G401.6 (cell line): ENCODE results near the gene CHRNA9.
A peak's percentile ranks its signal among the peaks of the same experiment; 100 is the strongest.

Source experiments
- FAIRE-seq: peaks from 2 replicates; lab custom pipeline; 2012; peaks lifted over from hg19 to GRCh38; lab: Jason Lieb, UNC

Gene CHRNA9

GRCh38 chr4:40309250-40309774 lies 25.8 kb upstream of the CHRNA9 start:
- FAIRE-seq: peak; percentile 90

- no peak for FAIRE-seq
Observed at GRCh38 chr4:40310225-40310624, 24.9 kb upstream of the CHRNA9 start.

GRCh38 chr4:40311811-40312346 lies 23.3 kb upstream of the CHRNA9 start:
- FAIRE-seq: no peak

GRCh38 chr4:40314951-40315350 lies 20.2 kb upstream of the CHRNA9 start:
- FAIRE-seq: no peak

GRCh38 chr4:40316333-40316781 lies 18.8 kb upstream of the CHRNA9 start:
- FAIRE-seq: no peak

GRCh38 chr4:40316782-40317635 lies 18.1 kb upstream of the CHRNA9 start:
- FAIRE-seq: peak; percentile 93

GRCh38 chr4:40317916-40318658 lies 17.0 kb upstream of the CHRNA9 start:
- no peak for FAIRE-seq

- no peak for FAIRE-seq
Observed at GRCh38 chr4:40321574-40322275, 13.4 kb upstream of the CHRNA9 start.

- peak; percentile 92 for FAIRE-seq
Observed at GRCh38 chr4:40322811-40323210, 12.3 kb upstream of the CHRNA9 start.

- no peak for FAIRE-seq
Observed at GRCh38 chr4:40323866-40324265, 11.3 kb upstream of the CHRNA9 start.

- peak; percentile 97 for FAIRE-seq
Observed at GRCh38 chr4:40325406-40326019, 9.6 kb upstream of the CHRNA9 start.

- no peak for FAIRE-seq
Observed at GRCh38 chr4:40327340-40327739, 7.8 kb upstream of the CHRNA9 start.

GRCh38 chr4:40328383-40328782 lies 6.8 kb upstream of the CHRNA9 start:
- no peak for FAIRE-seq

- FAIRE-seq: no peak
Observed at GRCh38 chr4:40329805-40330204, 5.3 kb upstream of the CHRNA9 start.

- no peak for FAIRE-seq
Observed at GRCh38 chr4:40330536-40330935, 4.6 kb upstream of the CHRNA9 start.

- FAIRE-seq: no peak
Observed at GRCh38 chr4:40331101-40331745, 3.9 kb upstream of the CHRNA9 start.

- no peak for FAIRE-seq
Observed at GRCh38 chr4:40331961-40332360, 3.2 kb upstream of the CHRNA9 start.

GRCh38 chr4:40333921-40334352 lies 1.2 kb upstream of the CHRNA9 start:
- no peak for FAIRE-seq

GRCh38 chr4:40335525-40335894 lies 377 bp downstream of the CHRNA9 start:
- FAIRE-seq: no peak

GRCh38 chr4:40337051-40337450 lies 1.9 kb downstream of the CHRNA9 start:
- FAIRE-seq: no peak

- FAIRE-seq: no peak
Observed at GRCh38 chr4:40337523-40337922, 2.4 kb downstream of the CHRNA9 start.
